ENCODE measurements around the gene MAN1C1.

MAN1C1 gene

DNA sequence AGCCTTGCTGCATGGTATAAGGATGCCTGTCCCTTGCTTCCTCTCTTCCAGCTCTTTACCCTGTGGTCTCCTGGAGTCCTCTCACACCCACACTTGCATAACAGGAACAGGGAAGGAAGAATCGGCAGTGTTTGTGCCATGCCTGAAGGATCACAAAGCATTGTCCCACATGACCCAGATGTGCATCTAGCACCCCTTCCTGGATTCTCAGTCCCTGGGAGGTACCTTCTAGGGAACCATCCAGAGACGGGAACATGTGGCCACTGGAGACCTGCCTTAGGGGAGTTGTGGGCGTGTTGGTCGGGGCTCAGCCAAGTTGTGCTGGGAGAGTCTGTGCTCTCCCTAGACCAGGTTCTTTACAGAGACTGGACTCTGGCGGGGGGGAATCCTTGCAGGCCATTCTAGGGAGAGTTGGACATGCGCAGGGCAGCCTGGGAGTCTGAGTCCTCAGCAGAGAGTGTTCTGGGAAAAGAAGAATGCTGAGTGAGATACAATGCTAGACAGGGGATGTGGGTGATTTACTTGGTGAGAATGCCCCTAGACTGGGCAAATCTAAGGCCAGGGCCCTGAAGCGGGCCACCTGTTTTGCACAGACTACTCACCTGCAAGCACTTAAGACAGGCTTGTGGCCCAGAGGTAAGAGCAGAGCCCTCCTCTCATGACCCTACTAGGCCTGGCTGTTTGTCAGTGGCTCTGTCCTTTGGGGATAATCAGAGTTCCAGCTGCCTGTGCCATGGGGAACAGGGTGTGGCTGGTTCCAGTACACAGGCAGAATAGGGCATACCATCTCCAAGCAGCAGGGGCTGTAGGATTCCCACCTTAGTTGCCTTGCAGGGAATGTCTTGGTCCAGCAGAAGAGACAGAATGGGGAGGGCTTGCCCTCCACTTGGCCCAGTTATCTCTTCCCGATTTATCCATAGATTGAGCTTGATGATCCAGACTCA, 89.8 kb downstream of the MAN1C1 start:
- no peak for TF ChIP-seq ZFX (IDR thresholded peaks at IDR 0.05)
- TF ChIP-seq, protein P1, sequence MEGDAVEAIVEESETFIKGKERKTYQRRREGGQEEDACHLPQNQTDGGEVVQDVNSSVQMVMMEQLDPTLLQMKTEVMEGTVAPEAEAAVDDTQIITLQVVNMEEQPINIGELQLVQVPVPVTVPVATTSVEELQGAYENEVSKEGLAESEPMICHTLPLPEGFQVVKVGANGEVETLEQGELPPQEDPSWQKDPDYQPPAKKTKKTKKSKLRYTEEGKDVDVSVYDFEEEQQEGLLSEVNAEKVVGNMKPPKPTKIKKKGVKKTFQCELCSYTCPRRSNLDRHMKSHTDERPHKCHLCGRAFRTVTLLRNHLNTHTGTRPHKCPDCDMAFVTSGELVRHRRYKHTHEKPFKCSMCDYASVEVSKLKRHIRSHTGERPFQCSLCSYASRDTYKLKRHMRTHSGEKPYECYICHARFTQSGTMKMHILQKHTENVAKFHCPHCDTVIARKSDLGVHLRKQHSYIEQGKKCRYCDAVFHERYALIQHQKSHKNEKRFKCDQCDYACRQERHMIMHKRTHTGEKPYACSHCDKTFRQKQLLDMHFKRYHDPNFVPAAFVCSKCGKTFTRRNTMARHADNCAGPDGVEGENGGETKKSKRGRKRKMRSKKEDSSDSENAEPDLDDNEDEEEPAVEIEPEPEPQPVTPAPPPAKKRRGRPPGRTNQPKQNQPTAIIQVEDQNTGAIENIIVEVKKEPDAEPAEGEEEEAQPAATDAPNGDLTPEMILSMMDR (conservative IDR thresholded peaks at IDR 0.05) = no peak
- H3K27ac ChIP-seq = no peak overlapping the region

DNA sequence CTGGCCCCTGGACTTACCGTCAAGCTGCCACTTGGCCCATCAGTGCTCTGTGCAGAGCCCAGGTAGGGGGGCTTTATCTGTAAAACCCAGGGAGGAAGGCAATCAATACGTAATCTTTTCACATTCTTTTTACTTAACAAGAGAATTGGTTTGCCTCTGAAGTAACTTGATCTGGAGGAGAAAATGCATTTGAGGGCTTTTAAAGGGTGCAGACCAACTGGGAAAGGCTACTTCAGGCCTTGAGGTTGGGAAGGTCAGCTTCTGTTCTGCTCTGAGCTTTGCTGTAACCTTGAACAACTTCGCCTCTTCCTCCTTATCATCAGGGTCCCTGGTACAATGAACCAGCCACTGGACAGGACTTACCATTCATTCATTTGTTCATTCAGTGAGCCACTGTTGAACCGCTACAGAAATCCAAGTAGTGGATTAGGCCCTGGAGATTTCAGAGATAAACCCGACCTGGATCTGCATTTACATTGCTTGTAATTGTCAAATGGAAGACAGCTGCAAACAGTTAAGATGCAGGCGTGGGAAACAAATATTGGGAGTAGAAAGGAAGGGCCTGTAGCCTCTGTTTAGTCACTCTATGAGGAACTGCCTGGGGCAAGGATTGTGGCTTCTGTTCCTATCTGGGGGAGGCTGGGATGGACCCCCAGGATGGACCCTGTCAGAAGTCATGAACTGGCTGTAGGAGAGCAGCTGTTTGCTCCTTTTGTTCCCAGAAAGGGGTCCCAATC, 90.9 kb downstream of the MAN1C1 start:
- TF ChIP-seq ZFX (IDR thresholded peaks at IDR 0.05) = no peak
- TF ChIP-seq, protein P1 (conservative IDR thresholded peaks at IDR 0.05) = no peak
- no peak overlapping the region for H3K27ac ChIP-seq

- TF ChIP-seq ZFX (IDR thresholded peaks at IDR 0.05) = no peak
- TF ChIP-seq, protein P1 (conservative IDR thresholded peaks at IDR 0.05) = no peak
- no peak overlapping the region for H3K27ac ChIP-seq
Observed at GRCh38 chr1:25710583-25711347, 94.2 kb downstream of the MAN1C1 start.

- TF ChIP-seq ZFX (IDR thresholded peaks at IDR 0.05) = no peak
- TF ChIP-seq, protein P1 (conservative IDR thresholded peaks at IDR 0.05) = no peak
- no peak overlapping the region for H3K27ac ChIP-seq
Observed at GRCh38 chr1:25711555-25712298, 95.1 kb downstream of the MAN1C1 start.

GRCh38 chr1:25712299-25712970, 95.8 kb downstream of the MAN1C1 start:
- TF ChIP-seq, protein P1 (conservative IDR thresholded peaks at IDR 0.05) = no peak
- TF ChIP-seq ZFX (IDR thresholded peaks at IDR 0.05) = no peak
- H3K27ac ChIP-seq = no peak overlapping the region

DNA sequence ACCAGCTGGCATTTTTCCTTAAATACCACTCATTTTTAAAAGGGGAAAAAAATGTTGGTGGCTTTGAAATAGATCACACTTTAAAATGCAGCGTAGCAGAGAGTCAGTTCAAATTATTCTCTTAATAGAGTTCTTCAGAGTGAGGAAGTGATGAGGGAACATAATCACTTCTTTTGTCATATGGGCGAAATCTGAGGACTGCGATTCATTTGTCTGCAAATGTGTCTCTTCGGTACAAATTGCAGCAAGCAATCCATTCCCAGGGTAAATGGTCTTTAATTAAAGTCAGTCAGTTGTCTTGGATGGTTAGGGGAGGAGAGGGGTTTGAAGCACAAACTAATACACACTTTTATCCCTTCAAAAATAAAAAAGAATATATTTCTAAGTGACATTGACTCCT, 97.4 kb downstream of the MAN1C1 start:
- no peak overlapping the region for H3K27ac ChIP-seq
- TF ChIP-seq, protein P1 (conservative IDR thresholded peaks at IDR 0.05) = no peak
- TF ChIP-seq ZFX (IDR thresholded peaks at IDR 0.05) = no peak

All from C4-2B (cell line).